CD4-positive, alpha-beta T cell treated with Interleukin-6 for 4 hours (primary cell): ENCODE measurements around the gene TMEM131L.
"Not testable (repeated sequence)": the region's sequence is repeated elsewhere in the genome, so short reads cannot be mapped to it uniquely, and the experiment has no call there.

ENCODE experiments used
- DNase-seq: peaks from one replicate; pipeline ENCODE4 v3.0.0-alpha.2; 2020; ENCODE audit warnings: mixed read lengths

The TMEM131L gene

GRCh38 chr4:153447175-153447905 lies 18.8 kb upstream of the TMEM131L start:
- no peak for DNase-seq

GRCh38 chr4:153448003-153448731 lies 18.0 kb upstream of the TMEM131L start:
- DNase-seq: no peak

DNA sequence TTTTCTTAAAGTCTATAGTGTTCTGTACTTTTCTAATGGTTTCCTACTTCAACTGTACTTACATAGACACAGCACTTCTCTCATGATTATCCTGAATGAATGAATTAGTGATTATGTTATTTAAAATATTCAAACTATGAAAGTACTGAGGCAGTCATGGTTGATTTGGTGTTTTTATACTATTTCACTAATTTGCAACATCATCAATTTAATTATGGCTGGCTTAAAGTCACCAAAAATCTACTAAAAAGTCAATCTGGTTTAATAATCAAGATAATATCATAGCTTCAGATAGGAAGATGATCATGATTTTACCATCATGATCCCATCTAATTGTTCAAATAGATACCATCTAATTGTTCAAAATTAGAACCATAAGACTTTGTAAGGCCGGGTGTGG lies 16.8 kb upstream of the TMEM131L start:
- DNase-seq: no peak

DNA sequence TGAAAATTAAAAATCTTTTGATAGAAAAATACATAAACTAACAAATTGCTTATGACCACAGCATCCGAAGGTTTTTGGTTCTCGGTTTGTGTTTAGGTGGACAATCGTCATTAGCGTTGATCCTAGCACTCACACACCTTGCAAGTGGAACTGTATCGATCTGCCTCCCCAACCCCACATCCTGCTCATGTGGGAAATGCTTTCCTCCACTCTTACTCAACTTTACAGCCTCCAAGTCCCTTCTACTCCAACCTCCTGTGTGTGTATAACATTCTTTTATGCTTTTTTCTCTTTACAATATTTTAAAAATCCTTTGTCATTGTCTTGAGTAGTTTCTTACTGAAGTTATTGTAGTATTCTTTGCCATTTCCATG lies 15.6 kb upstream of the TMEM131L start:
- DNase-seq: peak; percentile 41

DNA sequence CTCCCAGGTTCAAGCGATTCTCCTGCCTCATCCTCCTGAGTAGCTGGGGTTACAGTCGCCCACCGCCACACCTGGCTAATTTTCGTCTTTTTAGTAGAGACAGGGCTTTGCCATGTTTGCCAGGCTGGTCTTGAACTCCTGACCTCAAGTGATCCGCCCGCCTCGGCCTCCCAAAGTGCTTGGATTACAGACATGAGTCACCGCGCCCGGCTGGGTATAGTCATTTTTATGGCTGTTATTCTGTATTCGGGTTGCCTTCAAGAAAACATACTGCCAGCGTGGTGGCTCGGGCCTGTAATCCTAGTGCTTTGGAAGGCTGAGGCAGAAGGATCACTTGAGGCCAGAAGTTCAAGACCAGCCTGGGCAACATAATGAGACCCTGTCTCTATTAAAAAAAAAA lies 15.0 kb upstream of the TMEM131L start:
- DNase-seq: not testable (repeated sequence)

DNA sequence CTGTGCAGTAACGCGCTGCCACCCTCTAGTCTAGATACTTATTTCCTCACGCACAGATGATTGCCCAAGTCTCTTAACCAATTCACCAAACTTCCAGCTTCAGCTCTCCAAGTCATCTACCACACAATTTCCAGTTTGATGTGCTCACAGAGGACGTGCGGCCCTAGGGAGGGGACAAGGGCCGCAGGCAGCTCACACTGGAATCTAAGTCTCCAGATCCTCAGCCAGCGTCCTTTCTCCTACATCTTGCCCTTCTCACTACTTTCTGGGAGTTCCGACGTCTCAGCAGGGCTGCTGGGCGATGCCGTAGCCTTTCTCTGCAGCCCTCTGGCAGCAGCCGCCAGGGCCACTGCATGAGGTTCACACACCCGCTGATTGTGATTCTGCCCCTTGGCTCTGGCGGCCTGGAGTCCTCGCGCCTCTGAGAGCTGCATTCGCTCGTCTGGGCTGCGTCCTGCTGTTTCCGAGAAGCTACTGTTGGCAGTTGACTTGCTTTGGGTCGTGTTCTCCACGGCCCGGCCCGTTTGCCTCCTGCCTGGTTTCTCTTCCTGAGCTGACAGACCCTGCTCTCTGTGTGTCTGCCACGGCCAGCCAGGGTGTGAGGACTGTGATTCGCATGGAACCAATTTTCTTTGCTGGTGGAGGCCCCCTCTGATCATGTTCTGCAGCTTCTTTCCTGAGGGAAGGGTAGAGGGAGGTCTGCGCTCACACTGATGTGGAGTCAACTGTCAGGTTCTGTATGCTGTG lies 14.1 kb upstream of the TMEM131L start:
- DNase-seq: no peak

DNA sequence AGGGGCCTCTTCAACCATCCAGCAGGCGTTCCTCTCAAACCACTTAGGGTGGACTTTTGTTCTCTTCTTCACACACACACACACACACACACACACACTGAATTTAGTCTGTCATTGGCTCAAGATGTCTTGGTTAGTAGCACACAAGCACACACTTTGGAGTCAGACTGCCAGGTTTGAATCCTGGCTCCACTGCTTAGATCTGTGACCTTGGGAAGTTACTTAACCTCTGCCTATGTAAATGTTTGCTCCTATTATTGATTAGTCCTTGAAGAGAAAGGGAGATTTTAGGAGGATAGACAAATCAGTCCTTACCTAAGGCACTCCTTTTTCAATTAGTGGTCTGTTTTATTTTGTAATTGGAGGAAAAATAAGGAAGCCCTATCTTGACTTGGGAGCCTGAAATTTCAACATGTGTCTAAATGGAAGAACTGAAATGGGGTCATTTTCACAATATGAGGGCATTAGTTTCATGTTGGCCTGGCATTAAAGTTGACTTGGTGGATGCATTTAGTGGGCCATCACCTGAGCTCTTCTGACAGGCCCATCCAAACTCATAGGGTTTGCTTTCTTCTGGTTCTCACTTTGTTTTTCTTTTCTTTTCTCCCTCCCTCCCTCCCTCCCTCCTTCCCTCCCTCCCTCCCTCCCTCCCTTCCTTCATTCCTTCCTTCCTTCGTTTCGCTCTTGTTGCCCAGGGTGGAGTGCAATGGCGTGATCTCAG lies 13.3 kb upstream of the TMEM131L start:
- no peak for DNase-seq

DNA sequence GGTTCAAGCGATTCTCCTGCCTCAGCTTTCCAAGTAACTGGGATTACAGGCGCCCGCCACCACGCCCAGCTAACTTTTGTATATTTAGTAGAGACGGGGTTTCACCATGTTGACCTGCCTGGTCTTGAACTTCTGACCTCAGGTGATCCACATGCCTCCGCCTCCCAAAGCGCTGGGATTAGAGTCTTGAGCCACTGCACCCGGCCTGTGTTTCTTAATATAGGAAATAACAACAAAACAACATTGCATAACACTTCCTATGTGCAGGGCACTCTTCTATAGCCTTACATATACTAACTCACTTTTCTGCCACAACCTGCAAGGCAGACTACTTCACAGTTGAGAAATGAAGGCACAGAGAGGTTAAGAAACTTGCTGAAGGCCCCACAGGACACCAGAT lies 12.8 kb upstream of the TMEM131L start:
- DNase-seq: no peak

DNA sequence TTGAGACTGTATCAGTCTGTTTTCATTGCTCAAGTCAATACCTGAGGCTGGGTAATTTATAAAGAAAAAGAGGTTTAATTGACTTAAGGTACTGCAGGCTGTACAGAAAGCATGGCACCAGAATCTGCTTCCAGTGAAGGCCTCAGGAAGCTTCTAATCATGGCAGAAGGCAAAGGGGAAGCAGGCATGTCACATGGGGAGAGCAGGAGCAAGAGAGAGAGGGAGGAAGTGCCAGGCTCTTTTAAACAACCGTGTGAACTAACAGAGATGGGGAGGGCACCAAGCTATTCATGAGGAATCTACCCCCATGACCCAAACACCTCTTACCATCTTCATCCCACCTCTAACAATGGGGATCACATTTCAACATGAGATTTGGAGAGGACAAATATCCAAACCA lies 7.2 kb upstream of the TMEM131L start:
- DNase-seq: no peak

- not testable (repeated sequence) for DNase-seq
Observed at GRCh38 chr4:153461549-153461948, 4.6 kb upstream of the TMEM131L start.

DNA sequence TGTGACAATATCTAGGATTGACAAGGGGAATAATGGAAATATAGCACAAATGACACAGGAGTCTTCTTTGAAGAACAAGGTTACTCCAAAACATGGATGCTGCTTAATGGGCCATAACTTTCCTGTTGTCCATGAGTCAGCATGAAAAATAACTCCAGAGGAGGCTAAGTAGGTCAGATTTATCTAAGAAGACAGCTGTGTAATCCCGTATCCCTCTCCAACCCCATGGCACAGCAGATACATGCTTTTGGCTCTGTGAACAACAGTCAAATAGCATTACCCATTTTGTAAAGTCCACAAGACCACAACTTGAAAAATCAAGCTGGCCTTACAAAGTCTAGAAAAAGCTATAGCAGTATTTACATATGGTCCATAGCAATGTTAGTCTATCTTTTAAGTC lies 2.1 kb upstream of the TMEM131L start:
- DNase-seq: no peak

- DNase-seq: no peak
Observed at GRCh38 chr4:153465140-153465539, 1.0 kb upstream of the TMEM131L start.

DNA sequence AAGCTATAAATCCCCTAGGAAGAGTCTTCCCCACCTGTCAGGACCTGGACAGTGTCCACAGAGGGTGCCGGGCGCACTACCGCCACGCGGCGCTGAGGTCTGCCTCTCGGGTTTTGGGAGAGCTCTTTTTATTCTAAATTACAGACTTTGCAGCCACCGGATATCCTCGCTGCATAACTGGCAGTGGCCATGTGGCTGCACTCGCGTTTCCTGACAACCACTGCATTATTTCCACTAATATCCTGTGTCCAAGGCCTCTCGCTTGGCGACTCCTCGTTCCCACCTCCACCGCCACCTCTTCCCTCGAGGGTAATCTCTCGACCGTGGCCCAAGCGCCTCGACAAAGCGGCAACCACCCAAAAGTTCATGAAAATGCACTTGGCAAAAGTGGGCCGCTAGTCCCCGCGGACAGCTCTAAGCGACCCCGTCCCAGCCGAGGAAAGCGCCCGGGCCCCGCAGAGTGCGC lies 512 bp upstream of the TMEM131L start:
- DNase-seq: peak; percentile 46

- DNase-seq: peak; percentile 48
Observed at GRCh38 chr4:153466949-153467896, 1.1 kb downstream of the TMEM131L start.

DNA sequence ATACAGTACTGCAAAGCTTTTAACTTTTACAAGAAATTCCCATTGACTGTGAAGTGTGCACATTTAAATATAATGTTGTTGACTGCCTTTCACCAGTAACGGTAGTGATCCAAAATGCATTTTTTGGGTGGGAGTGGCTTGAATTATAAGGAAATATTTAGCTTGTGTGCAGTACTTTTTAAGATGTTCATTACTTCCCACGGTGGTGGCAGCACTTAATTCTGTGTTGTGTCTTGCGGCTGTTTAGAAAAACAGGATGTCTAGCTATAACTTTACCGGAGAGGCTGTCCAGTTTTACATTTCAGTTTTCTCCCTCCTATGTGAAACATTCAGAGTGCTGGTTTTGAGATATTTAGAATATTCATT lies 1.7 kb downstream of the TMEM131L start:
- DNase-seq: peak; percentile 52

DNA sequence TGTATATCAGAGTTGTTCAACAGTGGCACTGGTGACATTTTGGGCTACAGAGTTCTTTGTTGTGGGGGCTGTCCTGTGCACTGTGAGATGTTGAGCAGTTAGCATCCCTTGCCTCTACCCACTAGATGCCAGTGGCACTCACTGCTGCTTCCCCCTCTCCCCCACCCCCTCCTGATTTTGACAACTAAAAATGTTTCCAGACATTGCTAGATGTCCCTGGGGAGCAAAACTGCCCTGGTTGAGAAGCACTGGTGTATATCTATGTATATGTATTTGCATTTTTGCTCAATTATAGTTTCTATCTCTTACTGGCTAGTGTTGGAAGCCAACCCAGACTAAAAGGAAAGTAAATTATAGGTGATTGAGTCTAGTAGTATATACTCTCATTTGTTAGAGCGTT lies 2.4 kb downstream of the TMEM131L start:
- peak; percentile 48 for DNase-seq

- no peak for DNase-seq
Observed at GRCh38 chr4:153469031-153469430, 2.9 kb downstream of the TMEM131L start.

DNA sequence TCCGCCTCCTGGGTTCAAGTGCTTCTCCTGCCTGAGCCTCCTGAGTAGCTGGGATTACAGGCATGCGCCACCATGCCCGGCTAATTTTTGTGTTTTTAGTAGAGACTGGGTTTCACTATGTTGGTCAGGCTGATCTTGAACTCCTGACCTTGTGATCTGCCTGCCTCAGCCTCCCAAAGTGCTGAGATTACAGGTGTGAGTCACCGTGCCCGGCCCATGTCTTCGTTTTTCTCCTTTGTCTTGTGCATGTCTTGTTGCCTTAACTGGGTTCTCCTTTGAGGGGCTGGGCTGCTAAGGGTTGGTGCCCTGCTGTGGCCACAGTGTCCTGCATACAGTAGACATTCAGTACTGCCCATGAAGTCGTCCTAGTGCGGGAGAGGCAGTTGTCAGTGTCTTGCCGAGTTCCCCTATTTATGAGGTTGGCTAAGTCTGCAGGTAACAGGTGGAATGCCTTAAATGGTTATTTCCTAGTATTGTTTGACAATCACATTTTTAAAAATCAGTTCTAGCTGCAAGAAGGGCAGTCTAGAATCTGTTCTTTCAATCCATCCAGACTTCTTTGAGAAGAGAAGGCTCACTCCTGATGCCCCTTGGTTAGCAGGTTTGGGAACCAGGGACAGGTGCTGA lies 5.0 kb downstream of the TMEM131L start:
- DNase-seq: peak; percentile 41

GRCh38 chr4:153471698-153472093 lies 5.5 kb downstream of the TMEM131L start:
- peak; percentile 63 for DNase-seq

DNA sequence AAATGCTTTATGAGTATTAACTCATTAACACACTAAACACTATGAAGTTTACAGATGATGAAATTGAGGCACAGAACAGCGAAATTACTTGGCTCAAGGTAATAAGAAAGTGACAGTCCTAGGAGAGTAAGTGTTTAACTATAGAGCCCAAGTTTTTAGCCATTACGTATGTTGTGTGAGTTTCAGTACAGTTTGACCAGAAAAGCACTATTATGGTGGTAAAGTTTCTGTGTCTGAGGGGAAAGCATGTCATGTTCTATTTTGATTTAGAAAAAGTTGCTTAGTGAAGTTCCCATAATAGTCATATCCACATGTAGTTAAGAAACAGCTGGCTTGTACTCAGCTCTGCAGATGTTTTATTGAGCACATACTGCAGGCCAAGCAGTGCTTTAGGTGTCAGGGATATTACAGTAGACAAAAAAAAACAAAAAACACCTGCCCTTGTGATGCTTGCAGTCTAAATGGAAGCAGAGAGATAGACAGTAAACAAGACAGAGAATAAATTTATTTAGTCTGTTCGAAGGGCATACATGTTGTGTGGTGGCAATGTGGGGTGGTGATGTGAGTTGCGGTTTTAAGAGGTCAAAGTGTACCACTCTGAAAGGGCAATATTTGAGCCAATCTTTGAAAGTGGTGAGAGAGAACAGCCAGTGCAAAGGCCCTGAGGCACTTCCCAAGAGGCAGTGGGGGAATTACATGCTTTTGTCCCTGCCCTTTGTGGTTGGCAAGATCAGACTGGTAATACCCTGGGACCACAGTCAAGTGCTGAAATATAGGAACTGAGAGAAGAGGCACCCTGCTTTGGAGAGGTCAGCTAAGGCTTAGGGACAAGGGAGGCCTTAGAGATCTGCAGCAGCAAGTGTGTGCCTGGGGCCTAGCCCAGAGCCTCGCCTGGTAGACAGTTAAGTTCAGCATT lies 6.2 kb downstream of the TMEM131L start:
- no peak for DNase-seq
